ENCODE results near the gene RNF152.

The RNF152 gene

DNA sequence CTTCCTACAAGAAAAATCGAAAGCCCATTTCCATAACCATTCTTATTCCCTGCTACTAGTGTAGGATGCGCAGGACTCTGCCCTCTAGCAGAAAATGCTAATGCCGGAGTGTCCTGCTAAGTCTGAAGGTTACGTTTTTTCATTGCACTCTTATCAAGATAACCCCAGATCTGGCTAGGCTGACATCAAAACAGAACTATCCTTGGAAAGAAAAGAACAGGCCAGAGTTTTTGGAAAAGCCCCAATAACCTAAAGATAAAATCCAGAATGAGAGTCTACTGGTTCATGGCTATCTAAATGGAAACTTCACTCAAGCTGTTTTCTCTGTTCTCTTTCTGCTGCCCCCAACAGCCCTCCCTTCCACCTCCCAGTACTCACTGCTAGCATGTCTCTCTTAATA, 913 bp downstream of the RNF152 start:
- Histone ChIP-seq H3K27me3 (ENCODE audit: control insufficient read depth, insufficient read depth, low read length) (peaks cover 43% of the 10 kb centered on the region), H3K9ac (ENCODE audit: low read depth, low read length) (no peak overlapping the region), H3K36me3 (ENCODE audit: control insufficient read depth, insufficient read depth, low read length) (no peaks in the 10 kb centered on the region), H3K9me3 (ENCODE audit: control insufficient read depth, insufficient read depth, low read length) (no peaks in the 10 kb centered on the region), H3K4me1 (ENCODE audit: control insufficient read depth, insufficient read depth, low read length) (no peaks in the 10 kb centered on the region), H3K4me3 (ENCODE audit: low read depth, low read length) (no peak overlapping the region)

DNA sequence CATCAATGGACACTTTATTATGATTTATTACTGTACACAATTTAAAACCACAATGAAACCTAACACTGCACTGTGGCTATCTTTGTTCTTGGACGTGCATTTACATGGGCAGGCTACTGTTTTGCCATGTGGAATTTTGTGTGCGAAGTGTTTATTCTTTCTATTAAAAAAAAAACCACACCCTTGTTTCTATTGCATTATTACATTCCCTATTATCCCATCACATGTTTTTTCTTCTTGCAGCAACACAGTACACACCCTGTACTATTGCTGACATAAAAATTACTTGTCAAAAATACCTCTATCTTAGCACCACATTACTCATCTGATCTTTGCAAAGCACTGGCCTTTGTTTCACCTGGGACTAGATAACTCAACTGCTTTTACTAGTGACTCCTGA, 1.5 kb downstream of the RNF152 start:
- Histone ChIP-seq H3K27me3 (ENCODE audit: control insufficient read depth, insufficient read depth, low read length) (peaks cover 41% of the 10 kb centered on the region), H3K9ac (ENCODE audit: low read depth, low read length) (no peak overlapping the region), H3K4me1 (ENCODE audit: control insufficient read depth, insufficient read depth, low read length) (no peaks in the 10 kb centered on the region), H3K4me3 (ENCODE audit: low read depth, low read length) (no peak overlapping the region), H3K36me3 (ENCODE audit: control insufficient read depth, insufficient read depth, low read length) (no peaks in the 10 kb centered on the region), H3K9me3 (ENCODE audit: control insufficient read depth, insufficient read depth, low read length) (no peaks in the 10 kb centered on the region)

DNA sequence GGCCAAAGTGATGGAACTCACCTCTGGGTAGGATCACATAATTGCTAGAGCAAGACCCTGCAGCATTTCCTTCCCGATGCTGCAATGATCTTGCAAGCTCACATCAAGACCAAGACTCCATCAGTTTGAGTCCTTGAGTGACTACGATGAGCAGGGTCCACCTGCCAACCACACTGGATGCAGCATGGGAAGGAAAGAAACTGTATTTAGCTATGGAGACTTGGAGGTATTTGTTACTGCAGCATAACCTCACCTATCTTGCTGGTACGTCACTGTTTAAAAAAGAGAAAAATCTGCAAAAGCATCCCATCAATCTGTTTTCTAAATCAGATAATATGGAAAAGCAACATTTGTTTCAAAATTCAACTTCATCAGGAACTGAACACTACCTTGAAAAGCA, 2.5 kb downstream of the RNF152 start:
- peaks cover 36% of the 10 kb centered on the region for H3K27me3 ChIP-seq (ENCODE audit: control insufficient read depth, insufficient read depth, low read length)
- H3K9me3 ChIP-seq (ENCODE audit: control insufficient read depth, insufficient read depth, low read length): no peaks in the 10 kb centered on the region
- H3K9ac ChIP-seq (ENCODE audit: low read depth, low read length): no peak overlapping the region
- no peaks in the 10 kb centered on the region for H3K4me1 ChIP-seq (ENCODE audit: control insufficient read depth, insufficient read depth, low read length)
- no peaks in the 10 kb centered on the region for H3K36me3 ChIP-seq (ENCODE audit: control insufficient read depth, insufficient read depth, low read length)
- H3K4me3 ChIP-seq (ENCODE audit: low read depth, low read length): no peak overlapping the region

DNA sequence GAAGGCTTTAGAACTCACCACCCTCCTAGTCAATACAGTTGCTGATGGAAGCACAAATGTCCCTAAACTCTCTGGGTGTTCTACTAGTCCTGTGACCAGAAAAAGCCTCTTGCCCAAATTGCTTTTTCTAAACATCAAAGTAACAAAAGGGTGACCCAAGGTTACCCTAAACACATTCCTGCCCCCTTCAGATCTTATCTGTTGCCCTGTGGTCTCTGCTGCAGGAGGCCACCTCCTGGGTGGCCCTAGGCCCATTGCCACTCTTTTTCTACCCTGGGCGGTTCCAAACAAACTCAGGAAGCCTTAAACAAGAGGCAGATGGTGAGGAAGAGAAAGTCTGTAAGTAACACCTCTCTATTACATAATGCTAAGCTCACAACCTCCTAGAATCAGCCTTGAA, 3.3 kb downstream of the RNF152 start:
- no peaks in the 10 kb centered on the region for H3K4me1 ChIP-seq (ENCODE audit: control insufficient read depth, insufficient read depth, low read length)
- H3K4me3 ChIP-seq (ENCODE audit: low read depth, low read length): no peak overlapping the region
- peaks cover 29% of the 10 kb centered on the region for H3K27me3 ChIP-seq (ENCODE audit: control insufficient read depth, insufficient read depth, low read length)
- no peak overlapping the region for H3K9ac ChIP-seq (ENCODE audit: low read depth, low read length)
- no peaks in the 10 kb centered on the region for H3K9me3 ChIP-seq (ENCODE audit: control insufficient read depth, insufficient read depth, low read length)
- H3K36me3 ChIP-seq (ENCODE audit: control insufficient read depth, insufficient read depth, low read length): no peaks in the 10 kb centered on the region

DNA sequence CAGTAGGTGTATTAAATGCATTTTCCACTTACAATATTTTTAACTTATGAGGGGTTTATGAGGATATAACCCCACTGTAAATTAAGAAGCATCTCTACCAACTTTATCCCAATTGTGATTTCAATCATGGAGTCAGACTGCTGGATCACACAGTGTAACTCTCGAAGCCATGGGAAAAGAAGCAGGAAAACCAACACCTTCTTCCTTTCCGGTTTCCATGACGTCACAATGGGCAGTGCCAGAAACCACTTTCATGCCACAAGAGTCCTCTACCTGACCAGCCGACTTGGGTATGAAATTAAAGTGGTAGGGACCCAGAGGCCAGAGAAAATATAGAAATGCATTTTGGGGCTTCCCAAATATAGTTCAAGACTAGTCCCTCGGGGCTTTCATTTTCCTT, 4.2 kb downstream of the RNF152 start:
- no peaks in the 10 kb centered on the region for H3K36me3 ChIP-seq (ENCODE audit: control insufficient read depth, insufficient read depth, low read length)
- peaks cover 29% of the 10 kb centered on the region for H3K27me3 ChIP-seq (ENCODE audit: control insufficient read depth, insufficient read depth, low read length)
- H3K9me3 ChIP-seq (ENCODE audit: control insufficient read depth, insufficient read depth, low read length): no peaks in the 10 kb centered on the region
- no peak overlapping the region for H3K9ac ChIP-seq (ENCODE audit: low read depth, low read length)
- H3K4me3 ChIP-seq (ENCODE audit: low read depth, low read length): no peak overlapping the region
- no peaks in the 10 kb centered on the region for H3K4me1 ChIP-seq (ENCODE audit: control insufficient read depth, insufficient read depth, low read length)

DNA sequence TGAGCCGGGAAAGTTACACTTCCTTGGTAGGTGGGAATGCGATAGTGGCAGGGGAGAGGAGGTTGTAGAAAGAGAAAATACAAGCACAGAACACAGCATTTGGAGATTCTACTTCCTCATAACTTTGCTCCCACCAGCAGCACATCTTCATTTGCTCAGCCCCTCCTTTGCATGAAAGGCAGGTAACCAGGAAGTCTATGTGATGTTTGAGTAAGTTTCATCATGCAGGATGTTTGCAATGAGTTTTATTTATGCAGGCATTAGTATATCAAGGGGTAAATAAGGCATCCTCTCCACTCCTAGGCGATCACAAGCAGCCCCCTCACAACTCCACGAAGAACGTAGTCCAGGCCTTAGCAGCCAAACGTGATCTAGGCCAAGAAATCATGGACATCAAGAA, 5.0 kb downstream of the RNF152 start:
- Histone ChIP-seq H3K27me3 (ENCODE audit: control insufficient read depth, insufficient read depth, low read length) (peaks cover 29% of the 10 kb centered on the region), H3K4me3 (ENCODE audit: low read depth, low read length) (no peak overlapping the region), H3K36me3 (ENCODE audit: control insufficient read depth, insufficient read depth, low read length) (no peaks in the 10 kb centered on the region), H3K4me1 (ENCODE audit: control insufficient read depth, insufficient read depth, low read length) (no peaks in the 10 kb centered on the region), H3K9ac (ENCODE audit: low read depth, low read length) (no peak overlapping the region), H3K9me3 (ENCODE audit: control insufficient read depth, insufficient read depth, low read length) (no peaks in the 10 kb centered on the region)

DNA sequence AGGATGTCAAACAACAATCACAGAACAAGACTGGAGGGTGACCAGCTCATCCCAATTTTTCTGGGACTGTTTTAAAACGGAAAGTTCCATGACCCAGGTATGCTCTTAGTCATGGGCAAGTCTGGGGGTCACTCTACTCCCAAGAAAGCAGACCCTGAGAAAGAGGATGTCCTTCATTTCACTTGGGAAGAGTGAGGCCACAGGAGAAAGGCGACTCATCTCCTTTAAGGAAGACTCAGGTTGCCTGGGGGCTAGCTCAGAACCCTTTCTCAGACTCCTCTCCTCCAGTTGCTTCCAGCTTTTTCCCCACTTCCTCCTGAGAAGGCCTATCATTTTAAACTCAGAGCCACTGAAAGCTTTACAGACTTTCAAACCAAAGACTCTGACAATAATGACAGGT, 9.3 kb downstream of the RNF152 start:
- Histone ChIP-seq H3K9me3 (ENCODE audit: control insufficient read depth, insufficient read depth, low read length) (no peaks in the 10 kb centered on the region), H3K27me3 (ENCODE audit: control insufficient read depth, insufficient read depth, low read length) (no peaks in the 10 kb centered on the region), H3K4me3 (ENCODE audit: low read depth, low read length) (no peak overlapping the region), H3K36me3 (ENCODE audit: control insufficient read depth, insufficient read depth, low read length) (no peaks in the 10 kb centered on the region), H3K9ac (ENCODE audit: low read depth, low read length) (no peak overlapping the region), H3K4me1 (ENCODE audit: control insufficient read depth, insufficient read depth, low read length) (no peaks in the 10 kb centered on the region)

DNA sequence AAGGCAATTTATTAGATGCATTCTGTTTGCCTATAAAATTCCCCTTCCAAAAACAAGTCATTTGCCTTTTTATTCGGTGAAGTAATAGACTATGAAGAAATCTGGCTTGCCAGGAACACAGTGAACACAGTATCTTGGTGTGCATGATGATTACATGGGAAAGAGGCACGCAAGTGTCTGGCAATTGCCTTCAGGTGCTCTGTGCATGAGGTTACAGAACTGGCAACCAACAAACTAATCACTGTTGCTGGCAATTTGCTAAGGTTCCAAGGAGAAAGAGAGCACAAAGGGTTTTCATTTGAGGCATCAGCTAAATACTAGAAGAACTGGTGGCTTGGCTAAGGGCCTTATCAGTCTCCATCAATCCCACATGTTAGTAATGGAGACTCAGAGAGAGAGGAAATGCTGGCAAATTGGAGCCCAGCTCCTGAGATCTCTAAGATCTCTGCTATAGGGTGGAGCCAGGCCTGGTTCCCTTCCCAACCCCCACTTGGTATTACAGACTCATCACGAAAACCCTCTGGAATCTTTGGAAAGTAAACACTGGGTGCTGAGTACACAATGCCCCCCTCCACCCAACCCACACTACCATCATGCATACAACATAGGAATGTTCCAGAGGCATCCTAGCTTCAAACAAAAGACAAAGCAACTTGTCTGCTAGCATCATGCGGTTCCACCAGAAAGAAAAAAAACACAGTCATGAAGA, 10.4 kb downstream of the RNF152 start:
- Histone ChIP-seq H3K4me3 (ENCODE audit: low read depth, low read length) (no peak overlapping the region), H3K36me3 (ENCODE audit: control insufficient read depth, insufficient read depth, low read length) (no peaks in the 10 kb centered on the region), H3K9me3 (ENCODE audit: control insufficient read depth, insufficient read depth, low read length) (no peaks in the 10 kb centered on the region), H3K27me3 (ENCODE audit: control insufficient read depth, insufficient read depth, low read length) (no peaks in the 10 kb centered on the region), H3K9ac (ENCODE audit: low read depth, low read length) (no peak overlapping the region), H3K4me1 (ENCODE audit: control insufficient read depth, insufficient read depth, low read length) (no peaks in the 10 kb centered on the region)

DNA sequence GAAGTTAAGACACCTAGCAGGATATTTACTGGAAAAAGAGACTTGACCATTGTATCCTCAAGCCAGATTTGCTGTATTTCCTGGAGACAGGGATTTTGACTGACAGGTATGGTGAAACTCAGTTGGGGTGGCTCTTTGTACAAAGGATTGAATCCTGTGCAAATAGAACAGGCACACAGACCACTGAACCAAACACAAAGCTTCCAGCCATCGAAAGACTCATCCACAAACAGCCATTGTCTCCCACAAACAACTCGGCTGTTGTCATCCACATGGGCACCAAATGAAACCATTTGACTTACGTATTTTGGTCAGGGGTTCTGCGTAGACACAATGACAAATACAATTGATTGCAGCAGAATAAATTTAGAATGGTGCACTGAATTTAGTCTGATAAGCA, 15.9 kb downstream of the RNF152 start:
- no peaks in the 10 kb centered on the region for H3K36me3 ChIP-seq (ENCODE audit: control insufficient read depth, insufficient read depth, low read length)
- H3K4me1 ChIP-seq (ENCODE audit: control insufficient read depth, insufficient read depth, low read length): no peaks in the 10 kb centered on the region
- no peaks in the 10 kb centered on the region for H3K27me3 ChIP-seq (ENCODE audit: control insufficient read depth, insufficient read depth, low read length)
- H3K4me3 ChIP-seq (ENCODE audit: low read depth, low read length): no peak overlapping the region
- no peak overlapping the region for H3K9ac ChIP-seq (ENCODE audit: low read depth, low read length)
- H3K9me3 ChIP-seq (ENCODE audit: control insufficient read depth, insufficient read depth, low read length): no peaks in the 10 kb centered on the region

DNA sequence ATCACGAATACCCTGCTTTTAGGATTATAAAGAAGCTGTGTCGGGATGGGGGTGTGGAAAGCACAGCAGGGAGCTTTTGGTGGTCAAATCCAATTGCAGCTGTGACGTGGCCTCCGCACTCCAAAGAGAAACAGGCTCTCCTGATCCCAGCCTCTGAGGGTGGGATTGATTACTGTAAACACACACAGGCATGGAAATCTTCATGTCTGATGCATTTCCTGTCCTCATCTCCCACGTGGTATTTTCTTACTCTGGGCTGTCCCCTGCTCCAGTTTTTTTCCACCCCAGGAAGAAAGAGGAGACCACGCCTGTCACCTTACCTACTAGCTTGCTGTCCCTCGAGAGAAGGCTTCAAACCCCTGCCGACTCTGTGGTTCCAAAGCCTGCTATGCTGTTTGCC, 22.7 kb downstream of the RNF152 start:
- no peaks in the 10 kb centered on the region for H3K36me3 ChIP-seq (ENCODE audit: control insufficient read depth, insufficient read depth, low read length)
- no peaks in the 10 kb centered on the region for H3K27me3 ChIP-seq (ENCODE audit: control insufficient read depth, insufficient read depth, low read length)
- H3K9ac ChIP-seq (ENCODE audit: low read depth, low read length): no peak overlapping the region
- no peaks in the 10 kb centered on the region for H3K9me3 ChIP-seq (ENCODE audit: control insufficient read depth, insufficient read depth, low read length)
- H3K4me3 ChIP-seq (ENCODE audit: low read depth, low read length): no peak overlapping the region
- no peaks in the 10 kb centered on the region for H3K4me1 ChIP-seq (ENCODE audit: control insufficient read depth, insufficient read depth, low read length)

DNA sequence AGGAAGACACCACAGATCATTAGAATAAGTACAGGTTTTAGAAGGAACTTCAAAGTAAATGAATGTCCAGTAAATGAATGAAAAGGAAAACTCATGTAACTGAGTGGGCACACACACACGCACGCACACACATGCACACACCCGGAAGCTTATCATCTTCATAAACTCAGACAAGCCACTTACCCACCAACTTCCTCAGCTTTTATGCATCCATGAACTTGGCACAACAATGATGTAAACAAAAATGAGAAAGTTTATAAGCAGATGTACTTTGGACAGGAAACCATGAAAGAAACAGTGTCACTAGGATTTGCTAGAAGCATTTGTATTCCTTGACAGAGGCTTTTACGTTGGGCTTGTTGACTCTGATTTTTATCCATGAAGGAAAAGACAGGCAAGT, 23.2 kb downstream of the RNF152 start:
- H3K4me3 ChIP-seq (ENCODE audit: low read depth, low read length): no peak overlapping the region
- H3K36me3 ChIP-seq (ENCODE audit: control insufficient read depth, insufficient read depth, low read length): no peaks in the 10 kb centered on the region
- no peaks in the 10 kb centered on the region for H3K9me3 ChIP-seq (ENCODE audit: control insufficient read depth, insufficient read depth, low read length)
- H3K4me1 ChIP-seq (ENCODE audit: control insufficient read depth, insufficient read depth, low read length): no peaks in the 10 kb centered on the region
- no peaks in the 10 kb centered on the region for H3K27me3 ChIP-seq (ENCODE audit: control insufficient read depth, insufficient read depth, low read length)
- no peak overlapping the region for H3K9ac ChIP-seq (ENCODE audit: low read depth, low read length)

DNA sequence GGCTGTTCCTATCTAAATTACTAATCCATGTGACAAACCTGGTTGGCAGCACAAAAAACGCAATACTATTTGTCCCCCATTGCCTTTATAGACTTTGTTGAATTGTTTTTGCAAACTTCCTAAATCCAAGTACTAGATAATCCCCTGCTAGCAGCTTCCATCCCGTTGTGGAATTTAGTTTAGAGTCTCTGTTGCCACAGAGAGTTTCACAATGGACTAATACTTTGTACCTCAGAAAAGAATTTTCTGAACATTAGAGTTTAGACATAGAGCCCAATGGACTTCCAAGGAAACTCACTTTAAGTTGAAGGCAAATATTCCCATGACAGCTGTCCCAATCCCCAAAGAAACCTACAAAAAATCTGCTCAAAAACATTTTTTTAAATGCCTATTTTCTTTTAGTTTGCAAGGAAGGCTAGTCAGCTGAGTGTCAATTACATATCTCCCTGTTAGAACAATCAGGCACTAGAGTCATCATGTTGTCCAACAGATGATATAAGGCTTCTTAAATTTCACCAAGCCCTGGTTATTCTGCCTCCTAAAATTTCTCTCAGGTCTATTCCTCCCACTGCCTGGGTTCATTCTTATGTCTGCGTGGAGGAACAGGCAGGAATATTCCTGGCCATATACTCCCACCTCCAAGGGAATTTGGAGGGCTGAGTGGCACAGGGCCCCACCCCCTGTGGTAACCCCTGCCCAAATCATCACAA, 27.2 kb downstream of the RNF152 start:
- Histone ChIP-seq H3K4me3 (ENCODE audit: low read depth, low read length) (no peak overlapping the region), H3K27me3 (ENCODE audit: control insufficient read depth, insufficient read depth, low read length) (no peaks in the 10 kb centered on the region), H3K9me3 (ENCODE audit: control insufficient read depth, insufficient read depth, low read length) (no peaks in the 10 kb centered on the region), H3K9ac (ENCODE audit: low read depth, low read length) (no peak overlapping the region), H3K4me1 (ENCODE audit: control insufficient read depth, insufficient read depth, low read length) (no peaks in the 10 kb centered on the region), H3K36me3 (ENCODE audit: control insufficient read depth, insufficient read depth, low read length) (no peaks in the 10 kb centered on the region)

Data from iPS-15b (cell line).